Subcutaneous adipose tissue (tissue), 4 donors: ENCODE data around the gene HOXA2. TPM values are rescaled to one million over a fixed set of nuclear protein-coding genes. Genes with fewer than 3 reads are reported as not detected.

Experiments
- CTCF ChIP-seq: fragments of 450-650 bp; IDR thresholded peaks from one replicate; pipeline ENCODE4 v1.5.1; 2016; ENCODE audit warnings: low read depth, mild to moderate bottlenecking, control low read depth, antibody characterized with exemption, moderate library complexity
- total RNA-seq, 4 donors: library from RNA; depleted of rRNA; stranded (reverse); fragments of >200 nt; gene quantifications; one replicate each; pipeline ENCODE4 v1.1.0, GENCODE V29; 2016

HOXA2 gene
- total RNA-seq, 4 donors from 2014 or later: 0.51 to 1.7 (median 0.88) TPM; not detected in 1

- no peak for TF ChIP-seq CTCF
Observed at GRCh38 chr7:27091105-27091504, 11.4 kb downstream of the HOXA2 start.

DNA sequence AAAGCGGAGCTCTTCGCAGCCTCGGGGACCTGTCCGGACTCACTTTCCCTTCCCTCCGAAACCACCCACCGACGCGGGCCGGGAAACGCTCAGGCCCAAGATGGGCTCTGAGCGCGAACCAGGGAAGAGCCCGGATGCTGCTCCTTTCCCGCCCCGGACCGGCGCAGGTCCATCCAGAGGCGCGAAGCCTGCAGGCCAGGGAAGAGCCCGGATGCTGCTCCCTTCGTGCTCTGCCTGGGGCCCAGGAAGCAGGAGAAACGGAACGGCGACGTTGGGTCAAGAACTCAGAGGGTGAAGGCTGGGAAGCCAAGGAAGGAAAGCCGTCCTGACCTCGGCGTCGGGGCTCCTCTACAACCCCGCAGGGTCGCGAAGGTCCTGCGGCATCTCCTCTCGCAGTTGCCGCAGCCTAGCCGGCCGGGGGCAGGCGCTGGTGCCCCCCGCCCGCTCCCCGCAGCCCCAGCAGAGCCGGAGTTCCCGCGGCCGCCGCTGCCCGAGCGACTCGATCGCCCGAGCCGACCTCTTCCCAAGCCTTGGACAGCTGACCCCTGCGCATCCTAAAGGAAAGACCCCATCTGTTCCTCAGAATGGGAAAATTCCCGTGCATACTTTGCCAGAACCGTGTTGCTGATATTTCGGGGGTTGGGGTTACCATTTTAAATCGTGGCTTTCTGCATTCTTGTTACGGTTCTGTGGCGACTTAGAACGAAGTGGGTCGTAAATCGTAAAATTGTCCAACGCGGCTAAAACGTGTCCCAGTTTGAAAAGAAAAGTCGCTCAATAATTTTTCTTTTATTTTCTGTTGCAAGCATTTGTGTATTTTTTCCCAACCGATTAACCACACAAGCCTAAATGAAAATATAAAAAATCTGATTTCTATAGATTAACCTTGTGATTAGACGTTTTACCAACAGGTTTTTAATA is 14.2 kb downstream of the HOXA2 start:
- no peak for TF ChIP-seq CTCF

DNA sequence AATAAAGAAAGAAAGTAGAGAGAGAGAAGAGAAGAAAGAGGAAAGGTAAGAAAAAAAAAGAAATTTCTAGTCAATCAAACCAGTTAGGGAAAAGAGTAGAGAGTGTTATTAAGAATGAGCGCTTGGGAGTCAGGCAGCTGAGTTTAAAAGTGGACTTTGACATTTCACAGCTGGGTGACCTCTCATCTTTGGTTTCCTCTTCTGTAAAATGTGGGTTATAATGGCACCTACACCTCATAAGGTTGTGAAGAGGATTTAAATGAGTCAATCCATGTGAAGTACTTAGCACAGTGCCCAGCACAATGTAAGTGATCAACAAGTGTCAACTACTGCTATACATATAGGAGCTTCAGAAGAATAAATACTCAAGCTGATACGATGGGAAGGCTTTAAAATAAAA is 18.8 kb downstream of the HOXA2 start:
- no peak for TF ChIP-seq CTCF

DNA sequence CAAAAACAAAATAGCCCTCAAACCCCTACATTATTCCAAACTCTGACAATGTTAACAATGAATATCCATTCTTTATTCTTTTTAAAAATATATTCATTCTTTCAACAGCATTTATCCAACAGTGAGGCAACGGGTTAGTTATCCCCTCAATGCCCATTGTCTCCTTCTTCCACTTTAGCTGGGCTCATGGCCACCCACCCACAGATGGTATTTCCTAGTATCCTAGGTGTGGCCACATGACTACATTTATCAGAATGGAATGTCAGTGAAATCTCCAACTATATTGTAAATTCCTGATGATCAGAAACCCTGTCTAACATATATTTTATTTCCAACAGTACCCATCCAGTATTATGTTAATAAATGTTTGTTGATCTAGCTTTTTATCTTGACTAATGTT is 20.3 kb downstream of the HOXA2 start:
- no peak for TF ChIP-seq CTCF

DNA sequence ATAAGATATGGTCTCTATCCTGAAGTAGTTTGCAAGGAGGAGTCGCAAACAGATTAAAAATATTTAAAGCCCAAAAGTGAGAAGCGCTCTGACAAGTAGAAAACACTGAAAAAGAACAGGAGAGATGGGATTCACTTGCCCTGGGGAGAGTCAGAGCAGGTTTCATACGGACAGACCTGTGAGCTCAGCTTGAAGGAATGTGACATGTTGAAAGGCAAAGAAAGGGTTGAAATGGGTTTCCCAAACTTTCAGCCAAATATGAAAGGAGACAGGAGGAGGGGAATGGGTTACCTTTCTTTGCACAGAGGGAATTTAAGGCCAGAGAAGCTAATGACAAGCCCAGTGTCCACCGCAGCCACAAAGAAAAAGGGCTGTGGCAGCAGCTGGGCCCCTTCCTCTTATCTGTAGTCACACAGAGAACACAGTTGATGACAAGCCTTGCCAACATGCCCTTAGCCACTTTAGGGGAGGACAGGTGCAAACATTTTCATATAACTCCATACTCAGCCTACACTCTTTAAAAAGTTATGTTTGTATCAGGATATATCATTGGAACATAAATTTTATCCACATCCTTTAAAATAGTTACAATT is 21.5 kb downstream of the HOXA2 start:
- TF ChIP-seq CTCF: no peak

- TF ChIP-seq CTCF: no peak
Observed at GRCh38 chr7:27079234-27079975, 23.1 kb downstream of the HOXA2 start.
